ENCODE results near the gene PHACTR3. TPM values are rescaled to one million over a fixed set of nuclear protein-coding genes. Genes with fewer than 3 reads are reported as not detected.

The PHACTR3 gene
- total and polyA plus RNA-seq, 10 donors = 1.4 to 15.0 (median 8.6) TPM

DNA sequence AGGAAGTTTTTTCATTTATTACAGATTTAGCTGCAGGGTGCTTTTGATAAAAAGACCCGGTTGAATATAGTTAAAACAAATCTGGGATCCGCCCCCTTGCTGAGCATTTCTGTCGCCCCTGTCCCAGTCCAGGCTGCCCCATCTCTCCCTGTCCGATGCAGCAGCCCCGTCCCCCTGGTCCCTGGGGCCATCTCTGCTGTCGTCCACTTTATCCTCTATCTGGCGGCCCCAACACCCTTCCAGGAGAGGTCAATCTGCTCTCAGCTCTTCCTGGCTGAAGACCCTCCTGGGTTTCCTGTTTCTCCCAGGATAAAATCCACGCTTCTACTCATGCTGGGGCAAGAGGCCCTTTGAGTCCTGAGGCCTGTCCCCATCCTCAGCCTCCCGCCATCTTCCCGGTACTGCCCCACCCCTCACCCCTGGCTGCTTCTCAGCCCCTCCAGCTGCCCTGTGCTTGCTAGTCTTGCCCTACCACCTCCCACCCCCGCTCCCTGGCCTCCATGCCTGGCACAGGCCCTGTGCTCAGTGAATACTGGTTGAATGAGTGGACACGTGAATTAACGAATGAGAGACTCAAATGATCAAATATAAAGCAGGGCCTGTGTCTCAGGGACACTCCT lies 16.0 kb upstream of the PHACTR3 start:
- TF ChIP-seq POLR2A (IDR thresholded peaks at IDR 0.05) (no peak), POLR2AphosphoS5 (IDR thresholded peaks at IDR 0.05) (no peak)
- TF ChIP-seq, protein P1, sequence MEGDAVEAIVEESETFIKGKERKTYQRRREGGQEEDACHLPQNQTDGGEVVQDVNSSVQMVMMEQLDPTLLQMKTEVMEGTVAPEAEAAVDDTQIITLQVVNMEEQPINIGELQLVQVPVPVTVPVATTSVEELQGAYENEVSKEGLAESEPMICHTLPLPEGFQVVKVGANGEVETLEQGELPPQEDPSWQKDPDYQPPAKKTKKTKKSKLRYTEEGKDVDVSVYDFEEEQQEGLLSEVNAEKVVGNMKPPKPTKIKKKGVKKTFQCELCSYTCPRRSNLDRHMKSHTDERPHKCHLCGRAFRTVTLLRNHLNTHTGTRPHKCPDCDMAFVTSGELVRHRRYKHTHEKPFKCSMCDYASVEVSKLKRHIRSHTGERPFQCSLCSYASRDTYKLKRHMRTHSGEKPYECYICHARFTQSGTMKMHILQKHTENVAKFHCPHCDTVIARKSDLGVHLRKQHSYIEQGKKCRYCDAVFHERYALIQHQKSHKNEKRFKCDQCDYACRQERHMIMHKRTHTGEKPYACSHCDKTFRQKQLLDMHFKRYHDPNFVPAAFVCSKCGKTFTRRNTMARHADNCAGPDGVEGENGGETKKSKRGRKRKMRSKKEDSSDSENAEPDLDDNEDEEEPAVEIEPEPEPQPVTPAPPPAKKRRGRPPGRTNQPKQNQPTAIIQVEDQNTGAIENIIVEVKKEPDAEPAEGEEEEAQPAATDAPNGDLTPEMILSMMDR (IDR thresholded peaks at IDR 0.05 in 8 of 11, conservative IDR thresholded peaks at IDR 0.05 in 3 of 11) = no peak
- intact Hi-C loops (cut with DNase I; ENCODE audit: low total_unique reads) = no loop called here
- Histone ChIP-seq H3K4me3 (no peak overlapping the region), H3K9me3 (peaks cover 0 to 6% (median 0%) of the 10 kb centered on the region in 8 donors), H3K27me3 (replicated peaks in 1 of 7) (peaks cover 0 to 25% (median 0%) of the 10 kb centered on the region in 7 donors), H3K27ac (no peak overlapping the region), H3K36me3 (no peaks in the 10 kb centered on the region), H3K4me1 (peaks cover 0 to 24% (median 4%) of the 10 kb centered on the region in 6 donors)
- DNase-seq = peak; percentile 63
- WGBS, 5 donors = 79 to 90% (median 84%) methylated on average over 13 of the region's 13 CpGs

DNA sequence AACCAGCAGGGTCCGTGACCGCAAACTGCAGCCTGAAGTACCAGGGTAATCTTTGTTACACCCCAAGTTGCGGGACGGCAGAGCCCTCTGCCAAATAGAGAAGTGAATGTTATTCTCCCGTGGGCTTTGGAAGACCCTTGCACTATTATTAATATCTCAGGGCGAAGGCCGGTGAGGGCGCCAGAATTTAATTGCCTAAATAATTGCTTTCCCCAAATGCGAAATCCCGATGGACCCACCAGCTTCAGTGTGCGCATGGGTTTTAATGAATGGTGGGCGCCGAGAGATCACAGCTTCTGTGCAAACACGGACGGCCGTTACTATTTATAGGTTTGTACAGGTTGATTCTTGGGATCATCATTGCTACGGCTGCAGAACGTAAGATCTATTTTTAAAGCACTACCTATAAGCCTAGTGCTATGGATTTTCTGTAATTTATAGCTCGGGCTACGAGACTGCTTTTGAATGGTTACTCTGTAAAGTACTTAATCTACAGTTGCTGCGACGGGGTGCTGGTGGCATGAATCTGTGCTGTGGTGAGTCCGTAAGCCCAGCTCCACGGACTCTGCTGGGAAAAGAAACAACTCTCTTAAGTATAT lies 15.2 kb upstream of the PHACTR3 start:
- WGBS, 5 donors = 90 to 93% (median 92%) methylated on average over 24 of the region's 24 CpGs
- peak; percentile 33 for DNase-seq
- intact Hi-C loops (cut with DNase I; ENCODE audit: low total_unique reads) = no loop called here
- TF ChIP-seq POLR2AphosphoS5 (IDR thresholded peaks at IDR 0.05) = no peak
- TF ChIP-seq, protein P1 (IDR thresholded peaks at IDR 0.05 in 8 of 11, conservative IDR thresholded peaks at IDR 0.05 in 3 of 11) = no peak
- TF ChIP-seq POLR2A (IDR thresholded peaks at IDR 0.05) = no peak
- H3K36me3 ChIP-seq = no peaks in the 10 kb centered on the region
- H3K4me1 ChIP-seq = peaks cover 0 to 18% (median 4%) of the 10 kb centered on the region in 6 donors
- H3K4me3 ChIP-seq = no peak overlapping the region
- peak overlapping the region in 1 of 8 donors; percentile 10 for H3K27ac ChIP-seq
- H3K9me3 ChIP-seq = peaks cover 0 to 6% (median 0%) of the 10 kb centered on the region in 8 donors
- H3K27me3 ChIP-seq (replicated peaks in 1 of 7) = peaks cover 0 to 20% (median 0%) of the 10 kb centered on the region in 7 donors

DNA sequence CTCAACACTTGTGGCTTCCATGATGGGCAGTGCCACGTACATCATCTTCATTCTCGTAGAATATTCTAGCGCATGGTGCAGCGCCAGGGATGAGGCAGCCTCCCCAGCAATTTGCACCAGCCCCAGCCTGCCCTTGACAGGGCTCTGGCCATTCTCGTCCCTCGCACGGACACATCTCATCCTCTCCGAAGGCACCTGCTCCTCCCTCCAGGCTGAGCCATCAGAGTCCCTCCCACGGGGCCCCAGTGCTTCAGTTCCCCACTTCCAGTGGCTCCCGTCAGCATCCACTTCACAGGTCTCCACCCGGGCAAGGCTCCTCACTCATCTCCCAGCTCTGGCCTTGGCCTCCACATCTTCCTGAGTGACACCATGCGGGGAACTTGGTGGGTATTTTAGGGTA lies 13.3 kb upstream of the PHACTR3 start:
- no peak overlapping the region for H3K27ac ChIP-seq
- H3K27me3 ChIP-seq (replicated peaks in 1 of 7) = peaks cover 0 to 24% (median 0%) of the 10 kb centered on the region in 7 donors
- peaks cover 0 to 2% (median 0%) of the 10 kb centered on the region in 6 donors for H3K4me1 ChIP-seq
- peak; percentile 56 for DNase-seq
- H3K9me3 ChIP-seq = peaks cover 0 to 6% (median 0%) of the 10 kb centered on the region in 8 donors
- TF ChIP-seq POLR2AphosphoS5 (IDR thresholded peaks at IDR 0.05) = no peak
- TF ChIP-seq POLR2A (IDR thresholded peaks at IDR 0.05) = no peak
- TF ChIP-seq, protein P1 (IDR thresholded peaks at IDR 0.05 in 8 of 11, conservative IDR thresholded peaks at IDR 0.05 in 3 of 11) = no peak
- intact Hi-C loops (cut with DNase I; ENCODE audit: low total_unique reads) = no loop called here
- no peaks in the 10 kb centered on the region for H3K36me3 ChIP-seq
- 85 to 92% (median 89%) methylated on average over 12 of the region's 12 CpGs for WGBS, 5 donors
- no peak overlapping the region for H3K4me3 ChIP-seq

DNA sequence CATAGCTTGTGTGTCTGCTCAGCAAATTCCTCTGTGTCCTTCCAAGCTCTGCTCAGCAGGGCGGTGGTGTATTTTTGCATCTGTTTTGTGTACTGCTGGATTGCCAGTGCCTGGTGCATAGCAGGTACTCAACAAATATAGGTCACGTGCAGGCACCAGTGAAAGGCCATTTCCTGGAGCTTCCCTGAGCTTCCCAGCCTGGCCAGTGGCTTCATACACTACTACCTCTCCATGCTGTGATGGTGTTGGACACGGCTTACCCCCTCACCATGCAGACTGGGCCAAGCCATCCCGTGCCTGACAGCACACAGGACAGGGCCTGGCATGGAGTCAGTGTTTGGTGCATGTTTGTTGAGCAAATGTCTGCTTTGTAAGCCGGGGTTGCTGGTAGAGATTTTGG lies 7.7 kb upstream of the PHACTR3 start:
- TF ChIP-seq, protein P1 (IDR thresholded peaks at IDR 0.05 in 8 of 11, conservative IDR thresholded peaks at IDR 0.05 in 3 of 11) = no peak
- TF ChIP-seq POLR2AphosphoS5 (IDR thresholded peaks at IDR 0.05) (no peak), POLR2A (IDR thresholded peaks at IDR 0.05) (no peak)

More for the DNA sequence above, 7.7 kb upstream of the PHACTR3 start:
- H3K4me3 ChIP-seq = no peak overlapping the region
- peaks cover 0 to 58% (median 4%) of the 10 kb centered on the region in 7 donors for H3K27me3 ChIP-seq (replicated peaks in 1 of 7)
- intact Hi-C loops (cut with DNase I; ENCODE audit: low total_unique reads) = no loop called here
- DNase-seq = no peak
- 69 to 78% (median 71%) methylated on average over 5 of the region's 5 CpGs for WGBS, 5 donors
- H3K9me3 ChIP-seq = no peaks in the 10 kb centered on the region
- no peak overlapping the region for H3K27ac ChIP-seq
- H3K36me3 ChIP-seq = no peaks in the 10 kb centered on the region
- H3K4me1 ChIP-seq = peaks cover 0 to 10% (median 2%) of the 10 kb centered on the region in 6 donors

All from spleen (tissue), 11 donors.